Fibroblast of mammary gland (primary cell): ENCODE measurements around the gene TMEM165.
A peak's percentile ranks its signal among the peaks of the same experiment; 100 is the strongest.

ENCODE experiments used
- DNase-seq: peaks from one replicate; pipeline ENCODE4 v3.0.0-alpha.2; 2010; ENCODE audit warnings: low read depth
- H3K4me3 ChIP-seq: 2 replicates; pipeline ENCODE4 v1.5.1; 2011; ENCODE audit warnings: low read depth, mild to moderate bottlenecking, low read length, moderate library complexity; ENCODE audit not compliant: control insufficient read depth
- TF ChIP-seq, protein P1 (sequence below): conservative IDR thresholded peaks from 2 replicates; pipeline ENCODE4 v1.5.1; 2011; ENCODE audit warnings: low read depth, low read length, inconsistent platforms; ENCODE audit not compliant: control insufficient read depth, insufficient read depth

The TMEM165 gene

DNA sequence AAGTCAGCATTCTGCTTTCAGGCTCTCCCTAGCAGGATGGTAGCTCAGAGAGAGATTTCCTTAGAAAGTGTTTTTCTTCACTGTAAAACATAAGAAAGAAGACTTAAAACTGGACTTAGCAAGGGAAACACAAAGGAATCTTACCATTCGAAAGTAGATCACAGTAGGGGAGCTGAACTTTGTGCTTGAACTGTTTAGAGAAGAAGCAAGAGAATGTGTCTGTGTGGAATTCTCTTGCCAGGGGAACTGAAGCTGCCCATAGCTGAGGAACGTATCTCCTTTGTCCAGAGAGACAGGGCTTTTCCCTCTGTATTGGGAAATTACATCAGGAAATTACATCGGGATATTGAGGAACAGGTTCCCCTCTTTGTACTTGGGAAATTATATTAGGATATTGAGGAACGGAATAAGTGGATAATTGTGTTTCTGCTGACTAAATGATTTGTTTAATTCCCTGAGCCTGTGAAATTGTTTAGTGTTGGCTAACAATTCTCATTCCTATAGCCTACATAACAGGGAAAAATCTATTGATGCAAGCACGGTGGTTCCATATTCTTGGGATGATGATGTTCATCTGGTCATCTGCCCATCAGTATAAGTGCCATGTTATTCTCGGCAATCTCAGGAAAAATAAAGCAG lies 28.6 kb upstream of the TMEM165 start:
- TF ChIP-seq, protein P1, sequence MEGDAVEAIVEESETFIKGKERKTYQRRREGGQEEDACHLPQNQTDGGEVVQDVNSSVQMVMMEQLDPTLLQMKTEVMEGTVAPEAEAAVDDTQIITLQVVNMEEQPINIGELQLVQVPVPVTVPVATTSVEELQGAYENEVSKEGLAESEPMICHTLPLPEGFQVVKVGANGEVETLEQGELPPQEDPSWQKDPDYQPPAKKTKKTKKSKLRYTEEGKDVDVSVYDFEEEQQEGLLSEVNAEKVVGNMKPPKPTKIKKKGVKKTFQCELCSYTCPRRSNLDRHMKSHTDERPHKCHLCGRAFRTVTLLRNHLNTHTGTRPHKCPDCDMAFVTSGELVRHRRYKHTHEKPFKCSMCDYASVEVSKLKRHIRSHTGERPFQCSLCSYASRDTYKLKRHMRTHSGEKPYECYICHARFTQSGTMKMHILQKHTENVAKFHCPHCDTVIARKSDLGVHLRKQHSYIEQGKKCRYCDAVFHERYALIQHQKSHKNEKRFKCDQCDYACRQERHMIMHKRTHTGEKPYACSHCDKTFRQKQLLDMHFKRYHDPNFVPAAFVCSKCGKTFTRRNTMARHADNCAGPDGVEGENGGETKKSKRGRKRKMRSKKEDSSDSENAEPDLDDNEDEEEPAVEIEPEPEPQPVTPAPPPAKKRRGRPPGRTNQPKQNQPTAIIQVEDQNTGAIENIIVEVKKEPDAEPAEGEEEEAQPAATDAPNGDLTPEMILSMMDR: no peak
- no peak for DNase-seq
- no peak overlapping the region for H3K4me3 ChIP-seq

DNA sequence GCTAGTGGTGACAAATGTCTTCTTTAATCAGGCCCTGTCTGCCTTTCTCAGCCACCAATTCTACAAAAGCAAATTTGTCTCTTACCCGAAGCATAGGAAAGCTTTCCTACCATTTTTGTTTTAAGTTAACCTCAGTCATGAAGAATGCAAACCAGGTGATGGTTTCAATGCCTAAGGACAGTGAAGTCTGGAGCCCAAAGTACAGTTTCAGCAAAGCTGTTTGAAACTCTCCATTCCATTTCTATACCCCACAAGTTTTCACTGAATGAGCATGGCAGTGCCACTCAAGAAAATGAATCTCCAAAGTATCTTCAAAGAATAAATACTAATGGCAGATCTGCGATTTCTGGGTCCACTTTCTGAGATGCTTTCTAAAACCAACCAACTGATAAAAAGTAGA lies 25.8 kb upstream of the TMEM165 start:
- TF ChIP-seq, protein P1: no peak
- H3K4me3 ChIP-seq: no peak overlapping the region
- no peak for DNase-seq

DNA sequence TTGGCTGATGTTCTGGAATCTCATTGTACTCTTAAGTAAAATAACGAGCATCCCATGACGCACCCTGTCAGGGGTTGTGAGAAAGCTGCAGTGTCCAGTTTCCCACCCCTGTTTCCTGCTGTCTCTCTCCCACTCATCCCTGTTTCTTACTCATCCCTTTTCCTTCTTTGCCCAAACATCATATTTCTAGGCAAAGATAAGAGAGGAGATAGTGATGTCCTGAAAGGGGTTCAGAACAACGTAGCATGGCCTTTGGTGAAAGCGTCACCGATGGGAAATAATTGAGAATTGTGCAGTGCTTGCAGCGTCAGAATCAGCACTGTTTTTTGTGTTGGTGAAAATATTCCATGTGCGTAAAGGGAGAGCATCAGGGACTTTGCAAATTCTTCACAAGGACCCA lies 23.5 kb upstream of the TMEM165 start:
- no peak overlapping the region for H3K4me3 ChIP-seq
- DNase-seq: peak; percentile 88
- TF ChIP-seq, protein P1: no peak

DNA sequence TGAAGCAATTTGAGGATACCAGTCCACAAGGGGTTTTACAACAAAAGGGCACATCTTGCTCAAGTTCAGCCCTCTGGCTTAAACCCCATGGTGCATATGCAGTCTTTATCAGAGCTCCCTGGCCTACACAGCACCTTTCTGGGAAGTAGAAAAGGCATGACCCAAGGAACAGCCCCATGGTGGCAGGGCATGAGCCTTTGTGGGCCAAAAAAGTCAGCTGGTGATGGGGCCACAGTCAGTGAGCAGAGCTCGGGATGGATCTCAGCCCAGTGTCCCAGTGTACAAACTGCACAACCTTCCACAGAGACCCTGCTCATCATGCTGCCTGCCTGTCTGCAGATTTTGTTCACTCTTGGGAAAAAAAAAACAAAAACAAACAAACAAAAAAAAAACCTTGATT lies 22.3 kb upstream of the TMEM165 start:
- H3K4me3 ChIP-seq: no peak overlapping the region
- no peak for DNase-seq

DNA sequence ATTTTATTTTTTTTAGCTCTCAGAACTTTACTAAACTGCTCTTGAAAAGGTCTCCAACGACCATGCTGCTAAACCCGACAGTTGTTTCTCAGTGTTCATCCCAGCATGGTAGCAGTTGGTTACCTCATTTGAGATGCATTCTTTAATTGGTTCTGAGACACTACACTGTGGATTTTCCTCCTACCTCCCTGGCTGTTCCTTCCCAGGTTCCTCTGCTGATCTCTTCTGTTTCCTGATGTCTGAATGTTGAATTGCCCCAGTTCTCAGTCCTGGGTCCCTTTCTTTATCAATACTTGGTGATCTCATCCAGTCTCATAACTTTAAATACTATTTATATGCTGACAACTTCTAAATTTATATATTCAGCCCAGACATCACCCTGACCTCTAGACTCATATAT lies 19.1 kb upstream of the TMEM165 start:
- DNase-seq: no peak
- H3K4me3 ChIP-seq: no peak overlapping the region
- TF ChIP-seq, protein P1: no peak

More for the DNA sequence above, 22.3 kb upstream of the TMEM165 start:
- TF ChIP-seq, protein P1: no peak

DNA sequence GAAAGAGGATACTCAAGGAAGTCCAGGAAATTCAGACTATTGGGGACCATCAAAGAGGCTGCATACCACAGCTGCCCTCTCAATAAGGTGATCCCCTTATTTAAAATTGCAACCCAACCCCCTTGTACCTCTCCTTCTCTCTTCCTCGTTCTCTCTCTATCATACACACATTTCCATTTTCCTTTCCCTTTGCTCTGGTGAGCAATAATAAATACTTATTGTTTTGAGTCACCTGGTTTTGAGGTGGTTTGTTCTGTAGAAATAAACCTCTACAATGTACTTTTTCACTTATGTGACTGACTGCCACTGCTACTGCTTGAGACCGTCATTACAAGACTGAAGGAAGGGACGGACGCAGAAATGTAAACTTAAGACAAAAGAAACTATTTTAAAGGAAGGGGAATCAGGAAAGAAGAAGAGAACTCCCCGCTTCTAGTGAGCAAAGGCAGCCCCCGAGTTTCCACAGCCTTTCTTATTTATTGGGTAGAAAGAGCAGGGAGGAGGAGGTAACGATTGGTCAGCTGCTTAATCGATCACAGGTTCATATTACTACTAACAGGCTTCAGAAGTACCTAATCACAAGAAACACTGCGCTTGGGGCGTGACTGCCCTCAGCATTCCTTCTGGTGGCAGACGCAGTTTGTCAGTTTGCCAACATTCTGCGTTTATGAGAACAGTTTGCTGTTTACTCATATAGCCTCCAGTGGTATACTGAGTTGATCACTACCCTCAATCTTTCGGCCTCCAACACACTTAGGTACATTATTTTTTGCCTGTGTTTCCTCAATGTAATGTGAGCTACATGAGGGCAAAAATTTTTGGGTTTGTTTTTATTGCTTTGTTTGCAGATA lies 16.9 kb upstream of the TMEM165 start:
- TF ChIP-seq, protein P1: no peak
- peak; percentile 81 for DNase-seq
- no peak overlapping the region for H3K4me3 ChIP-seq
